ENCODE results near the gene RABGEF1.

Gene RABGEF1

GRCh38 chr7:66727058-66727457 lies 13.5 kb upstream of the RABGEF1 start:
- H3K27ac ChIP-seq = no peak overlapping the region
- TF ChIP-seq ZFX (IDR thresholded peaks at IDR 0.05; ENCODE audit: borderline replicate concordance) = no peak
- TF ChIP-seq CTCF (IDR thresholded peaks at IDR 0.05) = no peak

DNA sequence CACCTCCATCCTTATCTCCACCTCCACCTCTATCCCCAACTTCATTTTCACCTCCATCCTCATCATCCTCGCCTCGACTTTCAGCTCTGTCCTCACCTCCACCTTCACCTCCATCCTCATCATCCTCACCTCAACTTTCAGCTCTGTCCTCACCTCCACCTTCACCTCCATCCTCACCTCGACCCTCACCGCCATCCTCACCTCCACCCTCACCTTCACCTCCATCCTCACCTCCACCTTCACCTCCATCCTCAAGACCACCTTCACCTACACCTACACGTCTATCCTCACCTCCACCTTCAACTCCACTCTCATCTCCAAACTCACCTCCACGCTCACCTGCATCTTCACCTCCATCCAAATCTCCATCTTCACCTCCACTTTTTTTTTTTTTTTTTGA lies 12.0 kb upstream of the RABGEF1 start:
- TF ChIP-seq ZFX (IDR thresholded peaks at IDR 0.05; ENCODE audit: borderline replicate concordance) (no peak), CTCF (IDR thresholded peaks at IDR 0.05) (no peak)
- no peak overlapping the region for H3K27ac ChIP-seq

GRCh38 chr7:66729274-66729673 lies 11.3 kb upstream of the RABGEF1 start:
- TF ChIP-seq CTCF (IDR thresholded peaks at IDR 0.05) (no peak), ZFX (IDR thresholded peaks at IDR 0.05; ENCODE audit: borderline replicate concordance) (no peak)
- no peak overlapping the region for H3K27ac ChIP-seq

DNA sequence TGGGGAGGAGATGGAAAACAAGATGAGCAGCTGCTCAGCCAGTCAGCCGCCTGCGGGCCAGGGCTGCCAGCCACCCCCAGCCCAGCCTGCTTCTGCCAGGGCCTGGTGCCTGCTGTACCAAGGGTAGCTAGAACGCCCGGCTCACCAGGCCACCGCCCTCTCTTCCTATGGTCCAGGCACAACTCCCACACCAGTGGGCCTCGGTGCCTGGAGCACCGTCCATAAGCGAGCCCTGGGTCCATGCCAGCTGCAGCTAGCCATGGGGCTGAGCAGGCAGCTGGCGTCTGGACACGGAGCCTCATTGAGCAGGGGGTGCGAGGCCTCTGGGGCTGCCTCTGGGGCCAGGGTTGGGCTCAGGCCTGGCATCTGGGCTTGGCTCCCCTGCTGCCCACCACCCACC lies 8.5 kb upstream of the RABGEF1 start:
- TF ChIP-seq ZFX (IDR thresholded peaks at IDR 0.05; ENCODE audit: borderline replicate concordance) (no peak), CTCF (IDR thresholded peaks at IDR 0.05) (no peak)
- no peak overlapping the region for H3K27ac ChIP-seq

DNA sequence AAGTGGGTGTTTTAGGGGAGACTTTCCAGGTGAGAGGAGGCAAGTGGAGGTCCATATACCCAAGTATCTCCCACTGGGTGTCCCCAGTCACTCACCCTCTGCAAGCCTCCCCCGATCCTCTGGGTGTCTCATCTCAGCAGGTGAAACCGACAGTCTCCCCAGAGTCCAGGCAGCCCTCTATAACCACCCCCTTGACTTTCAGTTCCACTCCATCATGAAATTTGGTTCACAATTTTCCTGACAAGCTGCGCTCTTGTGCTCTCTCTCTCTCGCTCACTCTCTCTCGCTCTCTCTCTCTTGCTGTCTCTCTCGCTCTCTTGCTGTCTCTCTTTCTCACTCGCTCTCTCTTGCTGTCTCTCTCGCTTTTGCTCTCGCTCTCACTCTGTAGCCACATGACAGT lies 8.1 kb upstream of the RABGEF1 start:
- no peak for TF ChIP-seq ZFX (IDR thresholded peaks at IDR 0.05; ENCODE audit: borderline replicate concordance)
- TF ChIP-seq CTCF (IDR thresholded peaks at IDR 0.05) = no peak
- no peak overlapping the region for H3K27ac ChIP-seq

GRCh38 chr7:66734006-66734405 lies 6.5 kb upstream of the RABGEF1 start:
- TF ChIP-seq CTCF (IDR thresholded peaks at IDR 0.05) = no peak
- no peak for TF ChIP-seq ZFX (IDR thresholded peaks at IDR 0.05; ENCODE audit: borderline replicate concordance)
- H3K27ac ChIP-seq = no peak overlapping the region

DNA sequence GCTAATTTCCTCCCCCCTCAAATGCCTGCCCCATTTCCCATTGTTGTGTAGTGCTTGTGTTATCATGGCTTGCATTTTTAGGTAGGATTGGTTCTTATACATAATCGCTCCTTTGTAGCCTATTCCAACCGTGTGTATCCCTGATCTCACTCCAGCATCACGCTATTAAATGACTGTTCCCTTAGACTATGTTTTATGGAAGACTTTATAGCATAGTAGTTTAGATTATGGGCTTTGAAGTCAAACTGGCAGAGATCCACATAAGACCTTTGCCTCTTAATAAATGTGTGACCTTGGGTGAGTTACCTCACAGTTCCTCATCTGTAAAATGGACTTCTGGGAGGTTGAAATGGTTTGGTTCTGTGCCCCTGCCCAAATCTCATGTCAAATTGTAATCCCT lies 5.4 kb upstream of the RABGEF1 start:
- TF ChIP-seq ZFX (IDR thresholded peaks at IDR 0.05; ENCODE audit: borderline replicate concordance) = no peak
- no peak for TF ChIP-seq CTCF (IDR thresholded peaks at IDR 0.05)
- no peak overlapping the region for H3K27ac ChIP-seq
